ENCODE measurements around the gene SRA1. TPM values are rescaled to one million over a fixed set of nuclear protein-coding genes. Genes with fewer than 3 reads are reported as not detected.
A peak's percentile ranks its signal among the peaks of the same experiment; 100 is the strongest.

Gene SRA1
- total and polyA plus RNA-seq, 9 of the 15 experiments (the other 6 are each of a cell fraction or from before 2014, with no cell fraction given) = 24.1 to 47.4 (median 41.3) TPM

DNA sequence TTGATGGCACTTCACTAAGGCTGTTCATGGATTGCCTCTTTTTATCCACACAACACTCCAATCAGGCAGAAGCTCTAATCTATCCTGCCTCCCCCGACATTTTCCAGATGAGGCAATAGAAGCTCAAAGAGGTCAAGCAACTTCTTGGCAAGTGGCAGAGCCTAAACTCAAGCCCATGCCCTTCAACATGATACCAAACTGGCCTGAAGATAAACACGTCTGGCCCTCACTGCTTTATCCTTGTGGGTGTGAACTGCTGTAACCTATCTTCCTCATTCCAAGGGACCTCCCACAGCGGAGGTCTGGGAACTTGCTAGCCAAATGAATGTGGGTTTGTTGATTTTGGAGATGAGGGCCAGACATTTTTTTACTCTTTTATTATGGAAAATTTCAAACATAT lies 16.9 kb upstream of the SRA1 start (continued):
- TF ChIP-seq SMAD4 (CRISPR knock-in tag; conservative IDR thresholded peaks at IDR 0.05) (no peak), WHSC1 (IDR thresholded peaks at IDR 0.05; ENCODE audit: low read length) (no peak), HOXB6 (CRISPR knock-in tag; IDR thresholded peaks at IDR 0.05; ENCODE audit: borderline replicate concordance) (no peak), ADNP (tag; IDR thresholded peaks at IDR 0.05) (no peak), BRF1 (IDR thresholded peaks at IDR 0.05; ENCODE audit: borderline replicate concordance, extremely low read depth, insufficient read length) (no peak), EHMT2 (IDR thresholded peaks at IDR 0.05) (no peak), ASH1L (IDR thresholded peaks at IDR 0.05; ENCODE audit: borderline replicate concordance, low read depth, partially characterized antibody) (no peak), ZBTB7A (IDR thresholded peaks at IDR 0.05; ENCODE audit: borderline replicate concordance, control insufficient read depth, low read depth, low read length) (no peak), COPS2 (conservative IDR thresholded peaks at IDR 0.05) (no peak), ZNF134 (CRISPR knock-in tag; conservative IDR thresholded peaks at IDR 0.05) (no peak), ZNF41 (CRISPR knock-in tag; conservative IDR thresholded peaks at IDR 0.05) (no peak), CBFA2T2 (conservative IDR thresholded peaks at IDR 0.05) (0 out of 2 replicates have a peak, but pooled peaks have one; percentile 5), HNRNPUL1 (IDR thresholded peaks at IDR 0.05; ENCODE audit: low read length) (no peak), ATF3 (IDR thresholded peaks at IDR 0.05) (0 out of 2 replicates have a peak, but pooled peaks have one; percentile 11), ATF3 (CRISPR knock-in tag; conservative IDR thresholded peaks at IDR 0.05) (no peak), PREB (CRISPR knock-in tag; IDR thresholded peaks at IDR 0.05) (no peak), MYNN (IDR thresholded peaks at IDR 0.05) (no peak), MYNN (CRISPR knock-in tag; IDR thresholded peaks at IDR 0.05) (no peak), HIVEP1 (CRISPR knock-in tag; IDR thresholded peaks at IDR 0.05) (no peak), FOXK2 (conservative IDR thresholded peaks at IDR 0.05 in 1 of 2, IDR thresholded peaks at IDR 0.05 in 1 of 2; ENCODE audit: low read depth in 2 of 2) (no peak), CEBPG (CRISPR knock-in tag; IDR thresholded peaks at IDR 0.05) (peak; percentile 29; the same call in 1 of the 2 replicates), CEBPG (tag; conservative IDR thresholded peaks at IDR 0.05 in 1 of 2, IDR thresholded peaks at IDR 0.05 in 1 of 2) (no peak; a peak in 1 of 4 replicates)
- TF ChIP-seq, protein P1, sequence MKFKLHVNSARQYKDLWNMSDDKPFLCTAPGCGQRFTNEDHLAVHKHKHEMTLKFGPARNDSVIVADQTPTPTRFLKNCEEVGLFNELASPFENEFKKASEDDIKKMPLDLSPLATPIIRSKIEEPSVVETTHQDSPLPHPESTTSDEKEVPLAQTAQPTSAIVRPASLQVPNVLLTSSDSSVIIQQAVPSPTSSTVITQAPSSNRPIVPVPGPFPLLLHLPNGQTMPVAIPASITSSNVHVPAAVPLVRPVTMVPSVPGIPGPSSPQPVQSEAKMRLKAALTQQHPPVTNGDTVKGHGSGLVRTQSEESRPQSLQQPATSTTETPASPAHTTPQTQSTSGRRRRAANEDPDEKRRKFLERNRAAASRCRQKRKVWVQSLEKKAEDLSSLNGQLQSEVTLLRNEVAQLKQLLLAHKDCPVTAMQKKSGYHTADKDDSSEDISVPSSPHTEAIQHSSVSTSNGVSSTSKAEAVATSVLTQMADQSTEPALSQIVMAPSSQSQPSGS (CRISPR knock-in tag; IDR thresholded peaks at IDR 0.05) = no peak
